GM23338 (cell line): Measurements from ENCODE around the gene SDHAF3.

ENCODE experiments used
- CREB1 ChIP-seq: fragments of 250-450 bp; sonication (Bioruptor Pico); IDR thresholded peaks from 2 replicates; pipeline ENCODE4 v1.5.0; 2020; ENCODE audit warnings: low read depth, mild to moderate bottlenecking, moderate library complexity
- EZH2 ChIP-seq: fragments of 200-600 bp; sonication (generic); IDR thresholded peaks from one replicate; pipeline ENCODE4 v1.8.0; 2017; ENCODE audit warnings: antibody characterized with exemption, mild to moderate bottlenecking, low read depth; ENCODE audit not compliant: unreplicated experiment
- EZH2phosphoT487 ChIP-seq: fragments of 200-600 bp; sonication (generic); IDR thresholded peaks from one replicate; pipeline ENCODE4 v1.8.1; 2018; ENCODE audit warnings: antibody characterized with exemption; ENCODE audit not compliant: unreplicated experiment
- JUNB ChIP-seq: IDR thresholded peaks from one replicate; pipeline ENCODE4 v1.6.1; 2016; ENCODE audit warnings: antibody characterized with exemption; ENCODE audit not compliant: unreplicated experiment
- NANOG ChIP-seq: IDR thresholded peaks from 2 replicates; pipeline ENCODE4 v1.6.1; 2016; ENCODE audit warnings: antibody characterized with exemption, borderline replicate concordance
- POLR2AphosphoS5 ChIP-seq: IDR thresholded peaks from 2 replicates; pipeline ENCODE4 v1.6.1; 2016; ENCODE audit warnings: antibody characterized with exemption, low read depth
- STAT1 ChIP-seq: IDR thresholded peaks from one replicate; pipeline ENCODE4 v1.6.1; 2016; ENCODE audit warnings: antibody characterized with exemption; ENCODE audit not compliant: unreplicated experiment
- ZNF114 ChIP-seq: fragments of 250-450 bp; sonication (Bioruptor Pico); IDR thresholded peaks from 2 replicates; pipeline ENCODE4 v1.5.0; 2020; ENCODE audit warnings: mild to moderate bottlenecking, moderate library complexity
- ZNF331 ChIP-seq: fragments of 250-450 bp; sonication (Bioruptor Pico); IDR thresholded peaks from 2 replicates; pipeline ENCODE4 v1.5.0; 2020; ENCODE audit warnings: low read depth, mild to moderate bottlenecking, moderate library complexity
- TF ChIP-seq, protein P1 (sequence below), 2 experiments: fragments of 200-600 bp in 1 of 2; sonication (generic) in 1 of 2; conservative IDR thresholded peaks; 2 replicates each; pipeline versions ENCODE4 v1.5.1 to v1.6.1; 2016 to 2017; ENCODE audit warnings: antibody characterized with exemption in 2 of 2, low read depth in 2 of 2, mild to moderate bottlenecking in 2 of 2, moderate library complexity in 1 of 2
- TF ChIP-seq, protein P2 (sequence below): IDR thresholded peaks from one replicate; pipeline ENCODE4 v1.6.1; 2018; ENCODE audit warnings: antibody characterized with exemption; ENCODE audit not compliant: unreplicated experiment

DNA sequence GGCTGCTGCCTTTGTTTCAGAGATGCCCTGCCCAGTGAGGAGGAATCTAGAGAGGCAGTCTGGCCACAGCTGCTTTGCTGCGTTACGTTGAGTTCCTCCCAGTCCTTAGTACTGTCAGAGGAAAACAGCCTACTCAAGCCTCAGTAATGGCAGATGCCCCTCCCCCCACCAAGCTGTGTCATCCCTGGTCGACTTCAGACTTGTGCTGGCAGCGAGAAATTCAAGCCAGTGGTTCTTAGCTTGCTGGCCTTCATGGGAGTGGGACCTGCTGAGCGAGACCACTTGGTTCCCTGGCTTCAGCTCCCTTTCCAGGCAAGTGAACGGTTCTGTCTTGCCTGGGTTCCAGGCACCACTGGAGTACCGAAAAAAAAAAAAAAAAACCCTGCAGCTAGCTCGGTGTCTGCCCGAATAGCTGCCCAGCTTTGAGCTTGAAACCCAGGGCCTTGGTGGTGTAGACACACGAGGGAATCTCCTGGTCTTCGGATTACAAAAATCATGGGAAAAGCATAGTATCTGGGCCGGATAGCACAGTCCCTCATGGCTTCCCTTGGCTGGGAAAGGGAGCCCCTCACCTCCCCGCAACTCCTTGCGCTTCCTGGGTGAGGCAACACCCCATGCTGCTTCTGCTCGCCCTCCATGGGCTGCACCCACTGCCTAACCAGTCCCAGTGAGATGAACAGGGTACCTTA, 9.1 kb downstream of the SDHAF3 start:
- TF ChIP-seq, protein P1, sequence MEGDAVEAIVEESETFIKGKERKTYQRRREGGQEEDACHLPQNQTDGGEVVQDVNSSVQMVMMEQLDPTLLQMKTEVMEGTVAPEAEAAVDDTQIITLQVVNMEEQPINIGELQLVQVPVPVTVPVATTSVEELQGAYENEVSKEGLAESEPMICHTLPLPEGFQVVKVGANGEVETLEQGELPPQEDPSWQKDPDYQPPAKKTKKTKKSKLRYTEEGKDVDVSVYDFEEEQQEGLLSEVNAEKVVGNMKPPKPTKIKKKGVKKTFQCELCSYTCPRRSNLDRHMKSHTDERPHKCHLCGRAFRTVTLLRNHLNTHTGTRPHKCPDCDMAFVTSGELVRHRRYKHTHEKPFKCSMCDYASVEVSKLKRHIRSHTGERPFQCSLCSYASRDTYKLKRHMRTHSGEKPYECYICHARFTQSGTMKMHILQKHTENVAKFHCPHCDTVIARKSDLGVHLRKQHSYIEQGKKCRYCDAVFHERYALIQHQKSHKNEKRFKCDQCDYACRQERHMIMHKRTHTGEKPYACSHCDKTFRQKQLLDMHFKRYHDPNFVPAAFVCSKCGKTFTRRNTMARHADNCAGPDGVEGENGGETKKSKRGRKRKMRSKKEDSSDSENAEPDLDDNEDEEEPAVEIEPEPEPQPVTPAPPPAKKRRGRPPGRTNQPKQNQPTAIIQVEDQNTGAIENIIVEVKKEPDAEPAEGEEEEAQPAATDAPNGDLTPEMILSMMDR (conservative IDR thresholded peaks at IDR 0.05; ENCODE audit: low read depth in 2 of 2), result no peak
- no peak for TF ChIP-seq JUNB
- TF ChIP-seq POLR2AphosphoS5, result no peak
- no peak for TF ChIP-seq EZH2
- TF ChIP-seq CREB1 (CRISPR knock-in tag), result peak; percentile 39; the same call in 1 of the 2 replicates
- TF ChIP-seq, protein P2, sequence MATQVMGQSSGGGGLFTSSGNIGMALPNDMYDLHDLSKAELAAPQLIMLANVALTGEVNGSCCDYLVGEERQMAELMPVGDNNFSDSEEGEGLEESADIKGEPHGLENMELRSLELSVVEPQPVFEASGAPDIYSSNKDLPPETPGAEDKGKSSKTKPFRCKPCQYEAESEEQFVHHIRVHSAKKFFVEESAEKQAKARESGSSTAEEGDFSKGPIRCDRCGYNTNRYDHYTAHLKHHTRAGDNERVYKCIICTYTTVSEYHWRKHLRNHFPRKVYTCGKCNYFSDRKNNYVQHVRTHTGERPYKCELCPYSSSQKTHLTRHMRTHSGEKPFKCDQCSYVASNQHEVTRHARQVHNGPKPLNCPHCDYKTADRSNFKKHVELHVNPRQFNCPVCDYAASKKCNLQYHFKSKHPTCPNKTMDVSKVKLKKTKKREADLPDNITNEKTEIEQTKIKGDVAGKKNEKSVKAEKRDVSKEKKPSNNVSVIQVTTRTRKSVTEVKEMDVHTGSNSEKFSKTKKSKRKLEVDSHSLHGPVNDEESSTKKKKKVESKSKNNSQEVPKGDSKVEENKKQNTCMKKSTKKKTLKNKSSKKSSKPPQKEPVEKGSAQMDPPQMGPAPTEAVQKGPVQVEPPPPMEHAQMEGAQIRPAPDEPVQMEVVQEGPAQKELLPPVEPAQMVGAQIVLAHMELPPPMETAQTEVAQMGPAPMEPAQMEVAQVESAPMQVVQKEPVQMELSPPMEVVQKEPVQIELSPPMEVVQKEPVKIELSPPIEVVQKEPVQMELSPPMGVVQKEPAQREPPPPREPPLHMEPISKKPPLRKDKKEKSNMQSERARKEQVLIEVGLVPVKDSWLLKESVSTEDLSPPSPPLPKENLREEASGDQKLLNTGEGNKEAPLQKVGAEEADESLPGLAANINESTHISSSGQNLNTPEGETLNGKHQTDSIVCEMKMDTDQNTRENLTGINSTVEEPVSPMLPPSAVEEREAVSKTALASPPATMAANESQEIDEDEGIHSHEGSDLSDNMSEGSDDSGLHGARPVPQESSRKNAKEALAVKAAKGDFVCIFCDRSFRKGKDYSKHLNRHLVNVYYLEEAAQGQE, result no peak
- TF ChIP-seq ZNF331 (CRISPR knock-in tag), result no peak
- TF ChIP-seq EZH2phosphoT487, result no peak
- TF ChIP-seq NANOG, result no peak
- TF ChIP-seq ZNF114 (CRISPR knock-in tag), result no peak
- TF ChIP-seq STAT1, result no peak
